D341Med (cell line): ENCODE results near the gene FBXO41.
A peak's percentile ranks its signal among the peaks of the same experiment; 100 is the strongest.
"Not testable (repeated sequence)": the region's sequence is repeated elsewhere in the genome, so short reads cannot be mapped to it uniquely, and the experiment has no call there.

Experiments
- DNase-seq: peaks from one replicate; pipeline ENCODE4 v3.0.0; 2012; ENCODE audit warnings: low spot score

The FBXO41 gene

DNA sequence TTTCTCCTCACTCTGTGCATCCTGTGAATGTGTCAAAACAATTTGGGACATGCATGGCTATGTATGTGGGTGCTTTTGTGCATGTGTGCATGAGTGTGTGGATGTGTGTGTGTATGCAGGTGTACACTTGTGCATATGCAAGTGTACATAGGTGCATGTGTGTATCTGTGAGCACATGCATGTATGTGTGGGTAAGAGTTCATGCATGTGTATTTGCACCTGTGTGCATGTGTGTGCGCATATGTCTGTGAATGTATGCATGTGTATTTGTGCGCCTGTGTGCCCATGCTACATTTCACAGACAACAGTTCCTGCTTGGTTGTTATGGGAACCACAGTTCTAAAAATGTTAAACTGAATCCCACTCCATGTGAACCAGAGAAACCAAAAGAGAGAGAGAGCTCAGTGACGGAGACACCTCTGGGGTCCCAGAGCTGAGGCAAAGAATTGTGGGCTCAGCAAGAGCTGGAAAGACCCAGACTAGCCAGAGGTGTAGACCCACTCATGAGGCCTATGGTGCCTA is 1.9 kb upstream of the FBXO41 start:
- DNase-seq = no peak

DNA sequence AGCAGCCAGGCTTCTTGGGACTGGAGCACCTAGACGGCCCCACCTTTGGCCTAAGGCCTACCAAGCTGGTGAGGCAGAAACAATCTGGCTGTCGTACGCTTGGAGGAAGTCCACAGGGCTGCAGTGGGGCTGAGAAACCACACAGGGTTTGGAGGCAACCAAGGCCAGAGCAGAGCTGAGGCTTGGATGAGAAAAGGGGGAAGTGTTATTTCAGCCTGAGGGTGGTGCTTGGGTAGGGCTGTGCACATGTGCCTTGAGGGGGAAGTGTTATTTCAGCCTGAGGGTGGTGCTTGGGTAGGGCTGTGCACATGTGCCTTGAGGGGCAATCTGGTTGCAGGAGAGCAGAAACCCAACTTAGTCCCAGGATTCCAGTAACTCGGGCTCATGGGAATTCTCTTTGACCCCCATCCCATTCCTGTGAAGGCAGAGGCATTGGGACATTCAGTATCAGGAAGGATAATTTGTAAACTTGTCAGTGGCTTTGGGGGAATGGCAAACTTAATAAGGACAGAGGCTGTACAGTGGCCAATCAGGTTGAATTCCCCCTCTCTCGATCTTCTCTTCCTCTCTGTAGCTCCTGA is 971 bp upstream of the FBXO41 start:
- DNase-seq = no peak

DNA sequence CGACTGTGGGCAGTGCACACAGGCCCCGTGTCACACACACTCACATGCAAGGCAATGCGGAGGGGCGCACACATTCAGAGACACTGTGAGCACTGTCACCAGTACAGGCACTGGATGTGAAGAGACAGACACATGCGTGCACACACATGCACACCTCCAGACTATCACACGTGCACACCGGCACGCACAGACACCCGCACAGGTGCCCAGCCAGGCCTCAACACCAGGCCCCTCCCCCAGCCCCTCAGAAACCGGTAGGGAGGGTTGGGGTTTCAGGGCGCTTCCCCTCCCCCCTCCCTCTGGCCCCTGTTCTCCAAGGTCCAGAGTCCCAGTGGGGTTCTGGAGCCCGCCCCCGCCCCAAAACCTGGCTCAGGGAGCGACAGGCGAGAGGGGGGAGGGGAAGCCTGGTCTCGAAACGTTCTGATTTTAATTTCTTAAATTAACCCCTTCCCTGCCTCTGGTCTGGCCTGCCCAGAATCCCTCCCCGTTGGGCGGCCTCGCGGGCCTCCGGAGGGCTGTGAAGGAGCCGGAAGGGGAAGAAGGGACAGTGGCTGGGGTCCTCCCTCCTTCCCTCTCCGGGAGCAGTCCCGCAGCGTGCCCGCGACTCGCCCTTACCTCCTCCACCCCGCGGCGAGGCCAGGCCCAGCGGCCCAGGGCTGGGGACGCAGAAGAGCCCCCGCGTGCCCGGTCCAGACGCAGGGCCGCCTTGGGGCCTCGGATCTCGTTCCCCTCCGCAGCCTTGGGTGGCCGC is 558 bp downstream of the FBXO41 start:
- peak; percentile 49 for DNase-seq

DNA sequence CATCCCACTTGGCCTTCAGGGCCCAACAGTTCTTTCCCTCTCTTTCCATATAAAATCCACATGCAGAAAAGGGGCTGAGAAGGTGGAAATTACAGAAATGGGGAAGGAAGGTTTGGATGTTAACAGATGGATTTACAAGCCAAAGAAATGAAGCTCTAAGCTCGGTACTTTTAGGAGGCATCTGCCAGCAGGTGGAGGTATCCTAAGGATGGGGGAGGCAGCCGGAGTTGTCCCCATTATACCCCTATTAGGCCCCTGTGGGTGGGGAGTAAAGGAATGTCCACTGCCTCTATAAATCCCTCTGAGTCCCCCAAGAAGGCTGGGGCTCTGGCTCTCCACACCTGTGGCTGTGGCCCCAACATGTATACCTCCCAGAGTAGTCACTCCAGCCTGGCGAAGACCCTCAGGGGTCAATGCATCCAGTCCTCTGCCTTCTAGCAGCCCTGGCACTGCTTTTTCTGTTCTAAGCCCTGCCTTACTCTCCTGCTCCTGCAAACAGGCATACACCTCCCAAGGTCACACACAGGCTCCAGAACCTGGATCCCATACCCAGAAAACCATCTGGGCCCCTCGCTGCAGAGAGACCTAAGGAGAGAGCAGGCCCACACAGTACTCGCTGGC is 1.2 kb downstream of the FBXO41 start:
- DNase-seq = no peak

DNA sequence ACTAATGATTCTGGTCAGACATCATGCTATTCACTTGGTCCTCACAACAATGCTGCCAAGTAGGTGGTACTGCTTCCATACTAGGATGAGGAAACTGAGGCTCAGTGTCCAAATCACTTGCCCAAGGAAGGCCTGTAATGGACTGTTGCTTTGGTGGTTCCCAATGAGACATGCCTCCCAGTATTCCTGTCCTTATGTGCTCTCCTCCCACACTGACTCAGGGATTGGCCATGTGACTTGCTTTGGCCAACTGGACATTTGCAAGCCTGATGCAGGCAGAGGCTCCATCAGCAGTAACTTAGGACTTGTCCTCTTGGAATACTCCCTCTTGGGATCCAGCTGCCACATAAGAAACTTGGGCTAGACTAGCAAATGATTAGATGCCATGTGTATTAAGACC is 3.0 kb downstream of the FBXO41 start:
- DNase-seq = no peak

DNA sequence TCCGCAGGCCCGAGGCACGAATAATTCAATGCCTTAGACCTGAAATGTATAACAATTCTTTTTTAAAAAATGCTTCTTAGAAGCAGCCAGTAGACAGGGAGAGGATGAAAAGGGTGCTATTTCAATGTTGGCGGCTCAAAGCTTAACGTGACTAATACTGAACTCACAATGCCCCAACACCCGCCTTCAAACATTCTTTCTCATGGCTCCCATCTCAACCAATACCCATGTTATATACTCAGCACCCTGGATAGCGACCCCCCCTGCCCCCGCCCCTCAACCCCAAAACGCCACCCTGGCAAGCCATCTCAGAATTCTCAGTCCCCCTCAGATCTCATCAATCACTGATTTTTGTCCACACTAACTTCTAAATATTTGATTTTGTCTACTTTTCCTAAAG is 4.4 kb downstream of the FBXO41 start:
- no peak for DNase-seq

DNA sequence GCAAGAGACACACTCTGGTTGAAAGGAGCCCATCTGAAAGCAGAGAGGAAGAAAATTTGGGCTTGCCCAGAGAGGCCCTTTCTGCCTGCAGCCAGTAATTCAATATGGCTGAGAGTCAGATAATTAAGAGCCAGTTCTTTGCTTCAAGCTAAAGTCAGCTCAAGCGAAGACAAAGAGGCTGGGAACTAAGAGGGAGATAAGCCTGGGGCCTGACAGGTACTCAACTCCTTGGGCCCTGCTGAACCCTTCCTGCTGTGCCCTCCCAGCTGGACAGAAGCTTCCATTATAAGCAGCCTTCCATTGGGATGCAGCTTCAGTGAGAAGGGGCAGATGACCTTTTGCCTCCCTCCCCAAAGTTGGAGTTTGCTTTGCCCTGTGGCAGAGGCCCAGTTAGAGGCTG is 12.0 kb downstream of the FBXO41 start:
- no peak for DNase-seq

DNA sequence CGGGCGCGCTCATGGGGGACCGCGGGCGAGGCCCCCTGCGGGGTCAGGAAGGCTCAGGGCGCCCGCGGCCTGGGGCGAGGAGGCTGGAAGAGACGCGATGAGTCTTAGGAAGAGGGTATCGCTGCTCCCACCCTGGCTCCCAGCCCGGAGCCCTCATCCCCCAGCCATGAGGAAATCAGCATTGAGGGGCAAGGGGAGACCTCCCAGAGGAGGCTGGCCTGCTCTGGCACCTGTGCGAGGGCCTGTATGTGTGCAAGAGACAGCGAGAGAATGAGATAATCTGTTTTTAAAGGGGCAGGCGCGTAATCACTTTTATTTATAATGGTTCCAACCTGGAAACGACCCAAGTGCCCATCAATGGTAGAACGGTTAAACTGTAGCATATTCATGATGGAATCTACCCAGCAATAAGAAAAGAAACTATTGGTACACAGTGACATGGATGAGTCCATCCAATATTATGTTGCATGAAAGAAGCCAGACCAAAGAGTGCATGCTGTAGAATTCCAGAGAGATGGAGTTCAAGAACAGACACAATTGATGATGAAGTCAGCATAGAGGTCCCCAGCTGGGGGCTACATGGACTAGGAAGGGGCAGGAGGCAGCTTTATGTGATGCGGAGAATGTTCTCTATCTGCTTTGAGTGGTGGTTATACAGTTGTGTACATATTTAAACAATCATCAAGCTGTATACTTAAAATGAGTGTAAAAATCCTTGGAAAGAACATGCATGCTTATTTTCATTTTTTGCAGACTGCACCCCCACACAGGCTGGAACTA is 14.4 kb downstream of the FBXO41 start:
- DNase-seq = no peak

DNA sequence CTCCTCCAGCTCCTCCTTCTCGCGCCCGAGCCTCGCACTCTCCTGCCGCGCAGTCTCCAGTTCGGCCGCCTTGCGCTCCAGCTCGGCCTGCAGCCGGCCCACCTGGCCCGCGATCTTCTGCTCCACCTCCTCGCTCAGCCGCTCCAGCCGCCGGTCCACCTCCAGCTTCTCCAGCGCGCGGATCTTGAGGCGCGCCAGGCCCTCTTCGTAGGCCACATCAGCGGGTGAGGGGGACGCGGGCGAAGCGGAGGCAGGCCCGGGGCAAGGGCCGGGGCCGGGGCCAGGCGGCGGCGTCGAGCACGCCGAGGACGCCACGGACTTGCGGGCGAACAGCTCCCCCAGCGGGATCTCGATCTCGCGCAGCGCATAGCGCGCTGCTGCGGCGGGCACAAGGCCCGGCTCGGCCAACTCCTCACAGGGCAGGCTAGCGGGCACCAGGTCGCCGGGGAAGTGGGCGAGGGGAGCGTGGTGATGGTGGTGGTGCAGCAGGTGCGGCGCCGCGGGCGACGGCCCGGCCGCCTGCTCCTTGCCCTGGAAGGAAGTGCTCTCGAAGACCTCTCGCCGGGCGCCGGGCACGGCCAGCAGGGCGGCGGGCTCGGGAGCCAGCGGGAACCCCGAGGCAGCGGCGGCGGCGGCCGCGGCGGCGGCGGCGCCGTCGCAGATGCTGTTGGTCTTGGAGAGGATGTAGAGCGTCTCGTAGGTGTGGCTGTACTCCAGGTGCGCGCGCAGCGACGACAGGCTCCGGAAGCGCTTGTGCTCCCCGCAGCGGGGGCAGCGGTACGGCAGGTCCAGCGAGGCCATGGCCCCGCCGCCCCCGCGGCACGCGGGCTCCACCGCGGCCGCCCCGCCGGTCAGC is 15.2 kb downstream of the FBXO41 start:
- DNase-seq = peak; percentile 45

DNA sequence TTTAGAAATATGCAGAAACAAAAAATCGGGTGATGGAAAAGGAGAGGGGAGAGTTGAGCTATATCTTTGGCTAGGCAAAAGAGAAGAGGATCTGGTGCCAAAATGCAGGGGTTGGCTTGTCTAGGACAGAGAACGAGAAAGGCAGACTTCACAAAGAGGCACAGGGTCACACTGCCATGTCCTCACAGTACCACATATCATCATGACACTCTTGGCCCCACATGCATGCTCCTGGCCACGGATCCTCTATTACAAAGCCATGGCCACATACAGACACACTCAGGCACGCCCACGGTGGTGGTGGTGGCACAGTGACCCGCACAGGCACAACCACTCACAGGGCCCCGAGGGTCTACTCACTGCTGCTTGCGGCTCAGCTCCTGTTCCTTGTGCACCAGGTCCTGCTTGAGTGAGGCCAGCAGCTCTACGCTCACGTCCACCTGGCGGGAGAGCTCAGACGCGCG is 15.9 kb downstream of the FBXO41 start:
- no peak for DNase-seq

DNA sequence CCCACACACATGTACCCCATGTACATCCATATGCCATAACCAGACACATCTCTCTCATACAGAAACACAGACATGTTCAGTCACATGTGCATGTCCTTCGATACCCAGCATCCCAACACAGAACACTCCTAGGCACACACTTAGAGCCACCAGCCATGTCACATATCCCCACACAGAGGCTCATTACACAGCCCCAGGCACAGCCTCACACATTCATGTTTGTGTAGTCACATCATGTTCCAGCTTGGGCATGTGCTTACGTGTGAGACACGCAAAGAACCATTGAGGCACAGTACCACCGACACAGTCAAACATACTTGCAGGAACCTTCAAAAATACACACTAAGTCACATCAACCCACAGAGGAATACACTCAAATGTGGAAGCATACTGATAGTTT is 17.3 kb downstream of the FBXO41 start:
- DNase-seq = no peak

DNA sequence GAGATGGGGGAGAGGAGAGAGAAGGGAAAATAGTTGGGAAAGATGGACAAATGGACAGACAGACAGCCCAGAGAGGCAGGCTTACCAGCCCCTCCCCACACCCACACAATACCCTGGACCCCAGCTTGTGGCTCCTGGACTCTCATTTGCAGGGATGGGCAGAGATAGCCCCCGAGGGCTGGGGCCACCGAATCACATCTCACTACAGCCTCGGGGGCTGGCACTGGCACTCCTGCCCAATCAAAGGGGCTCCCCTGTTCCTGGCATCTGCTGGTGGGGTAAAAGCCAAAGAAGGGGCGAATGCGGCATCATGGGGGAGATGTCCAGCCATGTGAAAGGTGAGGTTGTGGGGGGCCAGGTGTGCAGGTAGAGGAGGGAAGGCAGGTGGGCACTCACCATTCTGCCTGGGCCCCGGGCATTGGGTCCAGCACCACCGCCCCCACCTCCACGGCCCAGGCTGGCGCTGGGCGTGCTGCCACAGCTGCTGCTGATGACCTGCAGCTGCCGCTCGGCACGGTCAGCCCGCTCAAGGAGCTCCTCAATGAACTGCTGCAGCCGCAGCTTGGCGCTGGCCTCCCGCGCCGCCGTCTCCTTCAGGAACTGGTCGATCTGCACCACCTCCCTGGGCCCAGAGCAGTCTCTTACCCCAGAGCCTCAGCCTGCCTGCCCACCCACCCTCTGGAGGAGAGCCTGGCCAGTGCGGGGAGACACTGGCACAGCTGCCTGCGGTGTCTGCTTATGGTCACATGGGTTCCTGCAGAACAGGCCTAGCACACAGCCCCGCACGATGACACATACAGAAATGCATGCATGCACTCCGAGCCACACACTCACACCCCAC is 18.0 kb downstream of the FBXO41 start:
- DNase-seq = no peak

DNA sequence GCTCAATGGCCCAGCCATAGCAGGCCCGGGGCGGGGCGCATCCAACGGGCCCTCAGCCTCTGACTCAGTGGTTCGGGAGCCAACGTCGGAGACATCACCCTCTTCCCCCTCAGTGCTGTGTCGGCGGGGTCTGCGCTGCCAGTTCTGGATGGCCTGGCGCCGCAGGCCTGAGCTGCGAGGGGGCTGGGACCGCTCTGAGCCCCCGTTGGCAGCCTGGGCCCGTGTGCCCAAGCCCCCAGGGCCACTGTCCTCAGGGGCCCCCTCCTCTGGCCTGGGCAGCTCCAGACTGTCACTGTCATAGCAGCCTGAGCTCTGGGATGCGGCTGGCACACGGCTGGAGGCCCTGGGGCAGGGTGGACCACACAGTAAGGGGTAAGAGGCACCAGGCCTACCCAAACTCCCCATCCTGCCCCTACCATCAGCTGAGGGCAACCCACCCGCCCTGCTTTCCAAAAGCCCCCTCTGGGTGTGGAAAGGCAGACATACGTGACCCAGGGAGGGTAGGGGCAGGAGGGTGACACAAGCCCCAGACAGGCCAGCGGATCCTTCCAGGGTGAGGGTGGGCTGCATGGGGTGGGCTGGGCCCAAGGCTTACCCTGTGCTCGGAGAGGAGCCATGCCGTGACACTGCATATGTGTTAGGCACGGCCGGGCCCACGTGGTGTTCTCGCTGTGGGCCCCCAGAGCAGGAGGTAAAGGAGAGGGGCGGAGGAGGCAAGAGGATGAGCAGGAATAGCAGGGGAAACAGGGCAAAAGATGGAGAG is 18.8 kb downstream of the FBXO41 start:
- DNase-seq = no peak

DNA sequence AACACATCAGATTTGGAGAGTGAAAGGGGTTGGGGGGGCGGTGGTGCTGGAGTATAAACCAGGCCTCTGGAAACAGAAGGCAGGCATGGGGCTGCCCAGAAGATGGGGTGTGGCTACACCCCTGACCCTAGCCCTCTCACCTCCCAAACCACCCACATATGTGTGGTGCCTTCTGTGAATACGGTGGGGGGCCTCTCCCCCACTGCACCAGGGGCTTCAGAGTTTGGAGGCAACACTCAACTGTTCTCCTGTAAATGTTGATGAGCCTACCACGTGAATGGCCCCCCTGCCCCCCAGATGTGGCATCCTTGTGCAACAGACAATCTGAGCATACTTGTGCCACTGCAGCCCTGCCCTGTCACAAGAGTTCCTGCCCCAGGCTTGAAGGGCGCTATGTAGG is 19.5 kb downstream of the FBXO41 start:
- DNase-seq = no peak

DNA sequence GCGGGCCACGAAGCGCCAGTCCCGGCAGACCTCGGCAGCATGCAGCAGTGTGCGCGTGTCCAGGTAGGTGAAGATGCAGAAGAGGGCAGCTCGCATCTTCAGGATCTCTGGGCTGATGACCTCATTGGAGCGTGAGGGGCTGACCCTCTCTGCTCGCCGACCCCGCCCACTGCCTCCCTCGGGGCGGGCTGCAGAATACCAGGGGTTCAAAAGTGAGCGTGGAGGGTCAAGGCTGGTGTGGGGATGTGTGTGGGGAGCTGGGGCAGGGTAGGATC is 20.0 kb downstream of the FBXO41 start:
- no peak for DNase-seq

DNA sequence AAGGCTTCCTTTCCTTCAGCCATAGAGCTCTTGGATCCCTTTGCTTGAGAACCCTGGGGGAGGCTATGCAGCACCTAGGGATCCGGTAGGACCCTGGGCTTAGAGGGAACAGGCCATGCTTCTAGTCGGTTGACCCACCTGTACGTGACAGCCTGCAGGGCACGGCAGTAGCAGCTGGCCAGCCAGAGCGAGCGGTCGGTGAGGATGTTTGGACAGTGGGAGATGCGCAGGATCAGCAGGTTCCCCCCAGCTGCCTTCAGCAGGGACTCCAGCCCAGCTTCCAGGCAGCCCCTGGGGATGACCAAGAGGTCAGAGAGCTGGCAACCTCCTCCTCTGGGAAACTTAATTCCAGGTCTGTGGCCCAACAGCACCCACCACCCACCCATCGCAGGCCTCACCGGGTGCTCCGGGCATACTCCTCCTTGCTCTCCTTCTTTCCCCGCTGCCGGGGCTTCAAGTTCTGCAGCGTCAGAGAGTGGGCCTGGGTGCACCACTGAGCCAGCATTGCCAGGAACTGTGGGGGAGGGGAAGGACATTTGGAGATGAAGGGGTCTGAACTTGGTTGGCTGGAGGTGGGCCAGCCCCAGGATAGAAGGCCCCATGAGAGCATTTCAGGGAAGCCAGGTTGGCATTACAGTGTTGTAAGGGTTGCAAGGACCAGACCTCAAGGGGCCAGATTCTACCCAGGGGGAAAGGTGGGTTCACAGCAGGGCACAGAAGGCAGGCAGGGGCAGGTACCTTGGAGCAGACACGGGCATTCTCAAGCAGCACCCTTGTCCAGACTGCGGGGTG is 20.5 kb downstream of the FBXO41 start:
- no peak for DNase-seq

DNA sequence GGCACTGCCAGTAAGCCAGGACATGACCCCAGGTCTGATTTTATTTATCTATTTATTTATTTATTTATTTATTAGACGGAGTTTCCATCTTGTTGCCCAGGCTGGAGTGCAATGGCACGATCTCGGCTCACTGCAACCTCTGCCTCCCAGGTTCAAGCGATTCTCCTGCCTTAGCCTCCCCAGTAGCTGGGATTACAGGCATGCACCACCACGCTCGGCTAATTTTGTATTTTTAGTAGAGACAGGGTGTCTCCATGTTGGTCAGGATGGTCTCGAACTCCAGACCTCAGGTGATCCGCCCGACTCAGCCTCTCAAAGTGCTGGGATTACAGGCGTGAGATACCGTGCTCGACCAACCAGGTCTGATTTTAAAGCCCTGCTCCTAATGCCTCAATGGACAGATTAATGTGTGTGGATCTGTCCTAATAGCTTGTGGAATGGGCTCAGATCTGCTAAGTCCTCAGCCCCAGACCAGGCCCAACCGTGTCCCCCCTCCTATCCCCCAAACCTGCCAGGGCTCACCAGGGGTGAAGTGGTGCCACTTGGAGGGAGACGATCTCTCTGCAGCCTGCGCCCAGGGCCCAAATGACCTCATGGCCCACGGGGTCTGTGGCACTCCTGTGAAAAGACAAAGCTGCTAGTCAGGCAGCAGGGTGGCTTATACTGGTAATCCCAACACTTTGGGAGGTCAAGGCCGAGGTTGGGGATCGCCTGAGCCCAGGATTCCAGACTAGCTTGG is 21.4 kb downstream of the FBXO41 start:
- DNase-seq = not testable (repeated sequence)

DNA sequence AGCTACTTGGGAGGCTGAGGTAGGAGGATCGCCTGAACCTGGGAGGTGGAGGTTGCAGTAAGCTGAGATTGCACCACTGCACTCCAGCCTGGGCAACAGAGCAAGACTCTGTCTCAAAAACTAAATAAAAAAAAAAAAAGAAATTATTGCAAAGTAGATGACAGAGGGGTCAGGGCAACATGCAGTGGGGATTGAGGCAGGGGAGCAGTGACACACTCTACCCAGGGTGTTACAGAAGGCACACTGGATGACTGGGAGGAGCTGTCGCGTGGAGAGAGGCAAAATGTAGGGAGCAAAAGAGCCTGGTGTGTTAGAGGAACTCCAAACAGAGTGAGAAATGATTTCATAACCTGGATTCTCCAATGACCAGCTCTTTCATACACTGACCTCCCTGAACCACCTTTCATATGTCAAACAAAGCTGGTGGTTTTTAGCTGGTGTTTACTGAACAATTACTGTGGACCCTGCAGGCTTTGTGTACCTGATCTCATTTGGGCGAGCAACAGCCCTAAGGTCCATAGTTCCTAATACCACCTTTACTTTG is 22.1 kb downstream of the FBXO41 start:
- DNase-seq = no peak
